Calu3 (cell line): ENCODE measurements around the gene IQCM. TPM values are rescaled to one million over a fixed set of nuclear protein-coding genes. Genes with fewer than 3 reads are reported as not detected.

Source experiments
- BruUV-seq: library from RNA; stranded (reverse); fragments of 400-500 nt; replicated peaks from 2 replicates; lab custom pipeline; 2021; lab: Mats Ljungman, UMichigan
- CTCF ChIA-PET: fragments of 300-600 bp; sonication (Branson Sonifier 250); formaldehyde crosslinking; loops from one replicate; lab custom pipeline; 2022; ENCODE audit warnings: antibody characterized with exemption; lab: Charles Lee
- DNase-seq: peaks from one replicate; pipeline ENCODE4 v3.0.0; 2022
- H3K27ac Mint-ChIP-seq: one replicate; pipeline ENCODE4 v1.8.0; 2022; ENCODE audit warnings: mixed read lengths; ENCODE audit not compliant: unreplicated experiment
- H3K27me3 Mint-ChIP-seq: one replicate; pipeline ENCODE4 v1.8.0; 2022; ENCODE audit warnings: mixed read lengths; ENCODE audit not compliant: unreplicated experiment
- H3K36me3 Mint-ChIP-seq: one replicate; pipeline ENCODE4 v1.8.0; 2022; ENCODE audit warnings: mild to moderate bottlenecking, moderate library complexity, mixed read lengths; ENCODE audit not compliant: insufficient read depth, unreplicated experiment
- H3K4me1 Mint-ChIP-seq: one replicate; pipeline ENCODE4 v1.8.0; 2022; ENCODE audit warnings: mild to moderate bottlenecking, low read depth, mixed read lengths; ENCODE audit not compliant: unreplicated experiment
- H3K4me3 Mint-ChIP-seq: one replicate; pipeline ENCODE4 v1.8.0; 2022; ENCODE audit warnings: mild to moderate bottlenecking, low read depth, moderate library complexity, mixed read lengths; ENCODE audit not compliant: unreplicated experiment
- H3K9me3 Mint-ChIP-seq: one replicate; pipeline ENCODE4 v1.8.0; 2022; ENCODE audit warnings: low read depth, mixed read lengths; ENCODE audit not compliant: unreplicated experiment
- intact Hi-C: fragments of 100-400 bp; cut with micrococcal nuclease; formaldehyde crosslinking; loops from one replicate; pipeline ENCODE4 v1.10.0; 2022; ENCODE audit not compliant: unreplicated experiment
- total RNA-seq: library from RNA; stranded (reverse); gene quantifications from 2 replicates; pipeline ENCODE4 v1.2.3, GENCODE V29; 2022
- TF ChIP-seq, protein P1 (sequence below): fragments of 200-600 bp; IDR thresholded peaks from one replicate; pipeline ENCODE4 v1.8.0; 2022; ENCODE audit warnings: antibody characterized with exemption; ENCODE audit not compliant: unreplicated experiment

The IQCM gene
- total RNA-seq, 1 experiment from 2014 or later: not detected

DNA sequence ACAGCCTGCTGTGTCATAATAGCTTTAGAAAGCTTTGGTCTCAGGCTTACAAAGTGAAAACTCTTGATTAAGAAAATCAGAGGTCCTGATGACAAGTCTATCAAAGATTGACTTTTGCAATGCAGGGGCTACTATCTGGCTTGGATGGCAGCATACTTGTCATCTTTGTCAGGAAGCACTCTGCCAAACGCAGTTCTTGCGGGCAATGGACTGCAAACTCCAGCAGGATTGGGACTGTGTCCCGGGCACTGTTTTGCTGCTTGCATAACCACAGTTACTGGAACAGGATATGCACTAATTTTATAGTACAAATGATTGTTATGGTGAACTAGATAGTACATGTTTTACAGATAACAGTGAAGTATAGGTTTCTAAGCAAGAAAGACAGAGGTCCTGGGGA is 185.6 kb downstream of the IQCM start:
- Mint-ChIP-seq H3K4me1 (no peaks in the 10 kb centered on the region), H3K27ac (no peak overlapping the region), H3K4me3 (no peak overlapping the region), H3K9me3 (no peaks in the 10 kb centered on the region), H3K27me3 (no peaks in the 10 kb centered on the region), H3K36me3 (no peaks in the 10 kb centered on the region)
- CTCF ChIA-PET: no interaction called here
- TF ChIP-seq, protein P1, sequence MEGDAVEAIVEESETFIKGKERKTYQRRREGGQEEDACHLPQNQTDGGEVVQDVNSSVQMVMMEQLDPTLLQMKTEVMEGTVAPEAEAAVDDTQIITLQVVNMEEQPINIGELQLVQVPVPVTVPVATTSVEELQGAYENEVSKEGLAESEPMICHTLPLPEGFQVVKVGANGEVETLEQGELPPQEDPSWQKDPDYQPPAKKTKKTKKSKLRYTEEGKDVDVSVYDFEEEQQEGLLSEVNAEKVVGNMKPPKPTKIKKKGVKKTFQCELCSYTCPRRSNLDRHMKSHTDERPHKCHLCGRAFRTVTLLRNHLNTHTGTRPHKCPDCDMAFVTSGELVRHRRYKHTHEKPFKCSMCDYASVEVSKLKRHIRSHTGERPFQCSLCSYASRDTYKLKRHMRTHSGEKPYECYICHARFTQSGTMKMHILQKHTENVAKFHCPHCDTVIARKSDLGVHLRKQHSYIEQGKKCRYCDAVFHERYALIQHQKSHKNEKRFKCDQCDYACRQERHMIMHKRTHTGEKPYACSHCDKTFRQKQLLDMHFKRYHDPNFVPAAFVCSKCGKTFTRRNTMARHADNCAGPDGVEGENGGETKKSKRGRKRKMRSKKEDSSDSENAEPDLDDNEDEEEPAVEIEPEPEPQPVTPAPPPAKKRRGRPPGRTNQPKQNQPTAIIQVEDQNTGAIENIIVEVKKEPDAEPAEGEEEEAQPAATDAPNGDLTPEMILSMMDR: no peak
- DNase-seq: no peak
- no TSS peak for BruUV-seq
- intact Hi-C loops: no loop called here

DNA sequence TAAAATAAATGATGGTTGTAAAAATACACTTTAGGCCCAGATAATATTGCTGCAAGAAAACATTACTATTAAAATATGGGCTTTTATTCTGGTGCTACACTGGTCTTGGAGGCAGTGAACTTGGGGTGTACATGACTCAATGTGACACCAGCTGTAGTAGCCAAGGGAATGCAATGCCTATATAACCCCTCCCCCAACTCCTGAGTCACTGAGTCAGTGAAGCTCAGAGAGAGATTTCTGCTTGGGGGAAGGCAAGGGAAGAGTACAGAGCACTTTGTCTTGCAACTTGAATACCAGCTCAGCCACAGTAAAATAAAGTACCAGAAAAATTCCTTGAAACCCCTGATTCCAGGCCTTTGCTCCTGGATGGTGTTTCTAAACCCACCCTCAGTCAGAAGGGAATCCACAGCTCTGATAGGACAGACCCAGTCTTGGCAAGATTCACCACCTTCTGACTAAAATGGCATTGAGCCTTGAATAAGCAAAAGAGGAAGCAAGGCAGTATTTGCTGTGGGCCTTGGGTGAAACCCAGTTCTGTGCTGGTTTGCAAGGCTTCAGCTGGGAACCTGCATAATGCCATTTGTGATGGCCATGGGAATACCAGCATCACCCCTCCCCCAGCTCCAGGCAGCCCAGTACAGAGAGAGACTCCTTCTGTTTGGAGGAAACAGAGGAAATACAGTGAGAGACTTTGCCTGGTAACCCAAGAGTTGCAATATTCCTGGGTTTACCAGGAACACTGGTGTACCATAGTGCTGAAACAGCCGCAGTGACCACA is 209.9 kb downstream of the IQCM start:
- Mint-ChIP-seq H3K36me3 (no peaks in the 10 kb centered on the region), H3K4me3 (no peak overlapping the region), H3K9me3 (peaks cover 4% of the 10 kb centered on the region), H3K27ac (no peak overlapping the region), H3K27me3 (no peaks in the 10 kb centered on the region), H3K4me1 (no peaks in the 10 kb centered on the region)
- CTCF ChIA-PET: no interaction called here
- intact Hi-C loops: no loop called here
- TF ChIP-seq, protein P1: no peak
- no TSS peak for BruUV-seq
- DNase-seq: no peak

DNA sequence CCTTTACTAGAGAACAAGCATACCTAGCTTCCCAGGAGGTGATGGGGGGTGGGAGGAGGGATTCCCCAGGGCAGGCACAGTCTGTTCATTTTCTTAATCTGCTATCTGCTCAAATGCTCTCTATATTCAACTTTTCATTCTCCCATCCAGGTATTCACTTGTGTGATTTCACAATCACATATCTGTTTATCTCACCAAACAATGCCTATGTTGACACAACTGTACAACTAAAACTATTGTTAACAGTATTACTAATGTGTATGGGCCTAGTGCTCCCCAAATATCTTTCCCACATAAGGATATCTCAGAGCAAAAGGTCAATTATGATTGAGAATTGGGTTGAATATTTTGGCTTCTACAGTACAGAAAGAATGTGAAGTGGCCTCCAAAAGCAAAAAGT is 210.8 kb downstream of the IQCM start:
- intact Hi-C loops: no loop called here
- H3K27me3 Mint-ChIP-seq: no peaks in the 10 kb centered on the region
- H3K36me3 Mint-ChIP-seq: no peaks in the 10 kb centered on the region
- no peak overlapping the region for H3K27ac Mint-ChIP-seq
- H3K9me3 Mint-ChIP-seq: peaks cover 4% of the 10 kb centered on the region
- DNase-seq: no peak
- CTCF ChIA-PET: interaction anchor here (0.5 kb wide), 1 partner anchor 623 kb away, joined by 3 read pairs; no protein-coding TSS in a partner anchor
- no peaks in the 10 kb centered on the region for H3K4me1 Mint-ChIP-seq
- TF ChIP-seq, protein P1: no peak
- BruUV-seq: no TSS peak
- no peak overlapping the region for H3K4me3 Mint-ChIP-seq

DNA sequence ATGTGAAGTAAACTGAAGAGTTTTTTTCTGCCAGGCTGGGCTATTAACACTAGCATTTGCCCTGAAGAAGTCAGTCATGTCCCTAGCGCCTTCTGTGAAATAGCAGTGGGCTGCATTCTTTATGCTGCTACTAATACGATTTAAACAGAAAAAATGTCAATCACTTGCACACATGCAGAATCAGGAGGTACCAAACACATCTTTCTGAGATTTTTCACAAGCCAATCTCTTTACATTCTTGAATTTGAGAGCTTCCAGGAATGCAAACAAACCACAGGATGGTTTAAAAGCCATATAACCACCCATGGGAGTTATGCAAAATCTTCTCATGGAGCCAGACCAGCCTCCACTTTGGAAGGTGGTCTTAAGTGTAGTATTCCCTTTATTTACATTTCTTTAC is 220.1 kb downstream of the IQCM start:
- no TSS peak for BruUV-seq
- CTCF ChIA-PET: no interaction called here
- H3K27me3 Mint-ChIP-seq: no peaks in the 10 kb centered on the region
- DNase-seq: no peak
- no peak overlapping the region for H3K4me3 Mint-ChIP-seq
- TF ChIP-seq, protein P1: no peak
- no peak overlapping the region for H3K27ac Mint-ChIP-seq
- no peaks in the 10 kb centered on the region for H3K9me3 Mint-ChIP-seq
- H3K36me3 Mint-ChIP-seq: no peaks in the 10 kb centered on the region
- H3K4me1 Mint-ChIP-seq: no peaks in the 10 kb centered on the region
- intact Hi-C loops: no loop called here
